Measurements from ENCODE around the gene PCSK2. TPM values are rescaled to one million over a fixed set of nuclear protein-coding genes. Genes with fewer than 3 reads are reported as not detected.
"Not testable (repeated sequence)": the region's sequence is repeated elsewhere in the genome, so short reads cannot be mapped to it uniquely, and the experiment has no call there.

Gene PCSK2
- total RNA-seq = 2.2 TPM

DNA sequence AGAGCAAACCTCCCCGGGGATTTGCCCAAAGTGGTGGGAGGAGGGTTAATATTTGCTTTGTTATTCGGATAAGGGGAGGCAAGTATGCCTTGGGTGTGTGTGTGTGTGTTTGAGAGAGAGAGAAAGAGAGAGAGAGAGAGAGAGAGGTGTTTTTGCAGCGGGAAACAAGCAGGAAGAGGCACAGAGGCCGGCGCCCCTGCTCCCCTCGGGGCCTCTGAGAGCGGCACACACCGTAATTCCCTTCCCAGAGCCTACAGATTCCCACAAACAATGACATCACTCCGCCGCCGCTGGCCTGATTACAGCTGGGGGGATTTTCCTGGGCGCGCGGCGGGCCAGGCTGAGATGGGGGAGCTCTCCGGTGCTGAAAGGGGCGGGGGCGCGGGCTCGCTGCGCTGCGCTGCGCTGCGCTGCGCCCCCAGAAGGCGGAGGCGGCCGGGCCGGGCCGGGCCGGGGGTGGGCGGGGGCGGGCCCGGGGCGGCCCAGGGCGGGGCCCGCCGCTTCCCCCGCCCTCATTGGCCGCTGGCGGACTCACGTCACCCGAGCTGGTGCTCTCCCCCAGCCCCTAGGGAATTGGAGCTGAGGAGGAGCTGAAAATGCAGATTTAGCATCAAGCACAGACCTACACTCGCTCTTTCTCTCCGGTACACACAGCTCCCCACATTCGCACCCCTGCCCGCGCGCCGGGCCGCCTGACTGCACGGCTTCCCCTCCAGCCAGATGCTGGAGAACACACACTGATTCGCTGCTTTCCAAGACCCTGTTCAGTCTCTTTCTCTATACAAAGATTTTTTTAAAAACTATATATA, at the start of gene PCSK2:
TSS of gene PCSK2 (plus strand) at position 631 of the 809 bp plus-strand sequence. CDS start 266 bp downstream, outside the sequence.
- DNase-seq = peak; percentile 83

DNA sequence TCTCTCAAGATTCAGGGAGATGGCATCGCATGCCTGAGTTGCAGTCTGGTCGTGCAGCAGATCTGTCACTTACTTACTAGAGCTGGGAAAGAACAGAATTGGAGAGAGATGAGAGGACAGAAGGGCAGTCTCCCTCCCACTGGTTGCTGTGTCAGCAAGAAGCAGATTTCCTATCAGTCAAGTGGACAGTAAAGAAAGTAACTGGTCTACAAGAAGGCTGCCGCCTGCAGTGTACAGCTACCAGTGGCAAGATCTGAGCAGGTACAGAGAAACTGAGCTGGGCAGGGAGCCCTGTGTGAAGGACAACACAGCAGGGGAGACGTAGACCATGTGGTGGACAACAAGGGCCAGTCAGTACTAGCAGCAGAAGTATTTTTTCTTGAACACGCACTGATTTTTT, 49.5 kb upstream of the PCSK2 start:
- no peak for DNase-seq

DNA sequence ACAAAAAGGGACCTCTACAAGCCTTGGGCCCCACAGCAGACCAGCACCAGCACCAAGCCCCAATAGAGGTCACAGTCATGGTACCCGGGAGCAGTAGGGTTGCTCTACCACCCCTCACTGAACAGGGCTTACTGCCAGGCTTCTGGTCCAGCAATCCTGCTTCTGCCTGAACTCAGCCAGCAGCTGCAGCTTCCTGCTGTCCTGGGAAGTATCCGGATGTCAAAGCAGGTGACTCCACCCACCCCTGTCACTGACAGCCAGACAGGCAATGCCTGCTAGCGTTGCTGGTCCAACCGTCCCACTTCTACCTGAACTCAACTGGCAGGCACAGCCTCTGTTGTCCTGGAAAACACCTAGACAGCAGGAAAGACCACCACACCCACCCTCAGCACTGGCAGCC, 47.0 kb upstream of the PCSK2 start:
- DNase-seq = no peak

DNA sequence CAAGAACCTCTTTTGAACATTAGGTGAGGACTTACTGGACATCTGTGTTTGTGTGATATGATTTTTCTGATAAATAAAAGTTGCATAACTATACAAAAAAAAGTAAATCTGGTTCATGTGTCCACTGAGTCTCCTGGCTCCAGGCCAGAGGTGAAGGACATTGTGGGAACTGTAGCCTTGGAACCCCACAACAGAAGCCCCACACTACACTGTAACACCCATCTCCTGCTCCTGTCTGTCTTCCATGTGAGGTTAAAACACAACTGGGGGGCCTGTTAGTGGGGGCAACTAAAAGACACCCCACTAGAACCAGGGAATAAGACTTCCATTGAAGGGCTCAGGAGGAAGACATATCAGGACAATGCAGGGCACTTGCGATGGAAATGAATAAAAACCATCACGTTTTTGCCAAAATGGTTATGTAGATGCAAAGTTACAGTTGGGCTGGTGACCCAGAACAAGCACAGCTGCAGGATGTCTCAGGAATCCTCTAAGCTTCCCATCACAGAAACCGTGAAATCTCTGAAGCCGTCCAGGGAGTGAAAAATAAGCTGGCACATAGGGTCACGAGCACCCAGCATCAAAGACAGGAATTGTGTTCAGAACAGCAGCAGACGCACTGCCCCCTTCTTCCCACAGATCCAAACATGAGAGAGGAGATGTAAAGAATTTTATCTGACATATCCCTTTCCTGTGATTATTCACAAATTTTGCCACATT, 36.7 kb upstream of the PCSK2 start:
- DNase-seq = no peak

- no peak for DNase-seq
Observed at GRCh38 chr20:17197041-17197440, 29.8 kb upstream of the PCSK2 start.

GRCh38 chr20:17202030-17202429, 24.8 kb upstream of the PCSK2 start:
- no peak for DNase-seq

DNA sequence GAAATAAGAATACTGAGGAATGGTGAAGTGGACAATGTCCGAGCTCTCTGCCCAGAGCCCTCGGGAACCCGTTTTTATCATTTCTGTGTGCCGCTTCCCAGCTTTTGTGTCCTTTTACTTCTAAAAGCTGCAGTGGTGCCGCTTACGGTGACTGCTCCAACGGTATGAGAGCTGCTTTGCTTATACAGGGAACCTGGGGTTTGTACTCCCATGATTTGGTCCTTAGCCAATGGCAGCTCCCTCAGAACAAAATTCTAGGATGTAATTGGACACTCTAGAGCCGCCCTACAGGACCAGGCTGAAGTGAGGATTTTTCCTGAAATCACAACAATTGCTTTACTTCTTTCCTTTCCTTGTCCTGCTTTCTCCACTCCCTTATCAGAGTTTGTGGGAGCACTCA, 24.2 kb upstream of the PCSK2 start:
- no peak for DNase-seq

DNA sequence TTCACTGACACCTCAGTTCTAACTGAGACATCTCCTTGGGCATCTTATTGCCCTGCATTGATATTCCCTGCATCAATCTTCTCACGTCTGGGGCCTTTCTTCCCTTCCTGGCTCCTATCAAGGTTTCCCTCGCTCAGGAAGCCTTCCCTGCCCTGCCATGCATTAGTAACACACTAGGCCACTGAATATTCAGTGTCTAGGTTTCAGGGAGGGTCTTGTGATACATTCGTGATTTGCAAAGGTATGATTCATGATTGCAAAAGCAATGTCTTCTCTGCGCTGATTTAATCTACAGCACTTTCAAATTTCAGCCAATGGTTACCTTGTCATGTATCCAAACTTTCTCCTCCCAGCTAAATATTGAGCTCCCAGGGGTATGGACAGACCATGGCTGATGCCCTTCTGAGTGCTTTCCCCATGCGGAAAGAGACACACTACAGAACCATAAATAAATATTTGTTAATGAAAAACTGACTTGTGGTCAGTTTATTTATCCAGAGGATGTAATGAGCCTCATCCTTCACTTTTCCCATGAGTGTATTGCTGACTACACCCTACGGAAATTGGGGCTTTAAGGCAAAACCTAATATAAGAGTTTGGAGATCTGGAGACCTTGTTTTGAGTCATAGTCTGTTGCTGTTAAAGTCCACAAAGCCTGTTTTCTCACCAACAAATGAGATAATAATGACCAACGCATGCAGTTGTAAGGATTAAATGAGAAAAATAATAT, 21.6 kb upstream of the PCSK2 start:
- DNase-seq = no peak

GRCh38 chr20:17210387-17210786, 16.5 kb upstream of the PCSK2 start:
- no peak for DNase-seq

GRCh38 chr20:17210983-17211382, 15.9 kb upstream of the PCSK2 start:
- DNase-seq = no peak

- DNase-seq = no peak
Observed at GRCh38 chr20:17215167-17215566, 11.7 kb upstream of the PCSK2 start.

- not testable (repeated sequence) for DNase-seq
Observed at GRCh38 chr20:17219856-17220255, 7.0 kb upstream of the PCSK2 start.

DNA sequence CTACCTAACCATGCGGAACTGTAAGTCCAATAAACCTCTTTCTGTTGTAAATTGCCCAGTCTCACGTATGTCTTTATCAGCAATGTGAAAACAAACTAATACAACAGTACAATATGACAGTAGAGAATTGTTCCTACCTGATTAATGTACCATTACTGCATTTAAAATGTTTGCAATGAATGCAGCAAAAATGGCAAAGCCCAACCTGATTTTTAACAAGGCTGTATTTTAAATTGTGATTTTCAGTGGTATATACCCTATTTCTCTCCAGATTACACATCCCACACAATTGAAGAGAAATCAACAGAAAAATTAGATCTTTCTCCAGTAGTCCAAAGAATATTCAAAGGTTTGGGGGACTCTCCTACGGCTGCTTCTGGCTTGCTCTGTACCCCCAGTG, 3.3 kb upstream of the PCSK2 start:
- DNase-seq = no peak

GRCh38 chr20:17225851-17226409, 910 bp upstream of the PCSK2 start:
- no peak for DNase-seq

DNA sequence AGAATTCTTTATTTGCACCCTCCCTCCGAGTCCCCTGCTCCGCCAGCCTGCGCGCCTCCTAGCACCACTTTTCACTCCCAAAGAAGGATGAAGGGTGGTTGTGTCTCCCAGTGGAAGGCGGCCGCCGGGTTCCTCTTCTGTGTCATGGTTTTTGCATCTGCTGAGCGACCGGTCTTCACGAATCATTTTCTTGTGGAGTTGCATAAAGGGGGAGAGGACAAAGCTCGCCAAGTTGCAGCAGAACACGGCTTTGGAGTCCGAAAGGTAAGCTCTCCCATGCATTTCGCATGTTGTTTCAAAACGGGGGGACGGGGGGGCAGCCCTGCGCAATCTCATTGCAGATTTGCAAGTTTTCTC, 357 bp downstream of the PCSK2 start:
- no peak for DNase-seq

DNA sequence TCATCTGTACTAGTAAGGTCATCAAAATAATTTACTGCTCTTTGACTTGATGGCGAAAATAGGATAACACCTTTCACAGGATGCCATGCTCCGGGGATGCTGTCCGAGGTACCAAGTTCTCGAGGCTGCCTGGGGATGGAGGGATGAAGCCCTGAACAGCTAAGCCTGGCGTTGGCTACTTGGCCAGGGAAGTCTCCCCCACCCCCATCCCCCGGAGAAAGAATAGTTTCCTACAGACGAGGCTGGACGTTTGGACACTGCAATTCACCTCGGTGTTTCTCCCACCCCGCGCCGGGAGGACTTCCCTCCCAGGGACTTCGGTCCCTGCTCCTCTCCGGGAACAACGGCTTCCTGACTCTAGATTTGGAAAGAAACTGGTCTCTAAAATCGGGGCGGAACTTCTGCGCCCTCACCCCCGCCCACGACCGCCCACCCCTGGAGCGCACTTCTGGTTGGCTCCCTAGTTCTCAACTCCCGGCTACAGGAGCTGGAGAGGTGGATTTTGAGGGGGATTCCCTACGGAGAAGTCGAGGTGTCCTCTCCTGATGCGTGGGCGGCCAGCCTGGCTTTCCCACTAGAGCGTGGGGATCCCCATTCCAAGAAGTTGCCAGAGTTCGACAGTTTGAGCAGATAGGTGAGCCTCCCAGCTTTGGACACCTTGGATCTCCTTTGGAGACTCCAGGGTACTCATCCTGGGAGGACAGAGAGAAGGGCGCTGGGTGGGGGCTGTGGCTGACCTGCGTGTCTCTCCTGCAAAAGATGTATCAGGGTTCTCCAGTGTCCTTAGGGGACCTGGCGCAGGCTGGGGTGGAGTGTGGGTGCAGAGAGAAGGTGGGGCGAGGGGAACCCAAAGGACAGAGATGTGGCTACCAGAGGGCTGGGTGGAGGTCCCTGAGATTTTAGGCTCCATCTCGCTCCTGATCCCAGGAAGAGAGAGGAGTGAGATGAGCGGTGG, 1.1 kb downstream of the PCSK2 start:
- no peak for DNase-seq

GRCh38 chr20:17228624-17229061, 1.8 kb downstream of the PCSK2 start:
- no peak for DNase-seq

DNA sequence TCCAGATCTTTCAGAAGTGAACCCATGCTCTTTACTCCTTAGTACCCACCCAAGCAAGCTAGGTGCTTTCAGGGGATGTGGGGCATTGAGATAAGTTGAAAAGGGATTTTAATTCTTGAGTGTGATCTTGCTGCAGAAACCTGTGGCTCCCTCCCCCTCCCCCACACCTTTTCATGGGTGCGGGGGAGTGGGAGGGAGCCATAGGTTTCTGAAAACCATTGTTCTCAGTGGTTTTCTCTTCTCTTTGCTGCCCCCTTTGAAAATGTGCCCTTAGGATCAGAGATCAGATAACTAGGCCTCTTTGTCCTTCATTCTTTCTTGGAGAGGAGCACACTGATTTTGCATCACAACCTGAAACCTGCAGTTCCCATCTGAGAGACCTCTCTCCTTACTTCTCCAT, 2.4 kb downstream of the PCSK2 start:
- DNase-seq = no peak

DNA sequence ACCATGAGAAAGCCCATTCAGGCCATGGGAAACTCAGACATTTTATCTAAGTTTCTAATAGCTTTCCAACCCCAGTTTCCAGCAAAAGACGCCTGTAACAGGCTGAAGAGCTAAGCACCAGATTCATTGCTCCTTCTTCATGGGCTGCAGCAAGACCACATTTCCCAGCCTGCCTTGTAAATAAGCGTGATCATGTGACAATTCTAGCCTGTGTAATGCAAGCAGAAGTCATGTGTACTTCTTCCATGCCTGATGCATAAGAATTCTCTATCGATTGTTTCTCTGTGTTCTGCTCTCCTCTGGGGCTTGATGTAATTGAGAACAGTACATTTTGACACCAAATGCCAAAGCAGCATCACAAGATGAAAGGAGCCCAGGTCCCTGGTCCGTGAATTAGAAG, 6.8 kb downstream of the PCSK2 start:
- DNase-seq = no peak

- no peak for DNase-seq
Observed at GRCh38 chr20:17236766-17237165, 9.9 kb downstream of the PCSK2 start.

- no peak for DNase-seq
Observed at GRCh38 chr20:17248224-17248623, 21.4 kb downstream of the PCSK2 start.

DNA sequence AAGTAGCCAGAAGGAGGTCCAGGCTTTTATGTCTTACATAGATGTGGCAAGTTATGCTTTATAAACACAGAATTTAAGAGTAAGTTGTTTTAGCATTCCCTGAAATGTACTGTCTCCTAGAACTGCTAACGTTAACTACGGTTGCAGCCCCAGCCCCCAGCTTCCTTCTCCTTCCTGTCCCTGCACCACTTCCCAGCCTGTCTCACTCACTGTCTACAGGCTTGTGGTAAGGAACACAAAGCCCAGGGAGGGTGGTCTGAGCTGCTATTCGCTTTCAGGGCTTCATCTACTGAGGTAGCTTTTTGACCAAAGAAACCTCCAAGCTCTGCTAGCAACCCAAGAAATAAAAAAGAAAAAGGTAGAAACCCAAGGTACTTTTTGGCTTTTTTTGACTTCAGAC, 35.9 kb downstream of the PCSK2 start:
- DNase-seq = no peak
